22Rv1 (cell line): Measurements from ENCODE around the gene DLEC1.

Experiments used
- CTCF ChIP-seq: fragments of 450-650 bp; IDR thresholded peaks from 2 replicates; pipeline ENCODE4 v1.5.1; 2017; ENCODE audit warnings: mild to moderate bottlenecking
- ZFX ChIP-seq: fragments of 450-650 bp; IDR thresholded peaks from 2 replicates; pipeline ENCODE4 v1.6.1; 2017; ENCODE audit warnings: antibody characterized with exemption, borderline replicate concordance

DNA sequence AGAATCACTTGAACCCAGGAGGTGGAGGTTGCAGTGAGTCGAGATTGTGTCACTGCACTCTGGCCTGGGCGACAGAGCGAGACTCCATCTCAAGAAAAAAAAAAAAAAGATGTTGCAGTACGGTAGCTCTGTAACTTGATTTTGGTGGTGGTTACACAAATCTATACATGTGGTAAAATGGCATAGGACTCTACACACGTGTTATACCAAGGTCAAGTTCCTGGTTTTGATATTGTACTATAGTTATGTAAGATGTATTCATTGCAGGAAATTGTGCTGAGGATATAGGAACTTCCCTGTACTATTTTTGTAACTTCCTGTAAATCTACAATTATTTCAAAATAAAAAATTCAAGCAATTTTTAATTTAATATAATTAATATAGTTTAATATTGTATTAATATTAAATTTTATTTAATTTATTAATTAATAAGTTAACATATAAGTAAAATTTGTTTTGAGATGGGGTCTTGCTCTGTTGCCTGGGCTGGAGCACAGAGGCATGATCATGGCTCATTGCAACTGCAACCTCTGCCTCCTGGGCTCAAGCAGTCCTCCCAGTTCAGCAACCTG is 109.4 kb downstream of the DLEC1 start:
- TF ChIP-seq CTCF (no peak), ZFX (no peak)
